Superior temporal gyrus (tissue), 1 donor: ENCODE results near the gene MYD88.
"Not testable (repeated sequence)": the region's sequence is repeated elsewhere in the genome, so short reads cannot be mapped to it uniquely, and the experiment has no call there.

ENCODE experiments used
- DNase-seq: peaks from one replicate; pipeline ENCODE4 v3.0.0-alpha.2; 2016; ENCODE audit errors: extremely low spot score

The MYD88 gene

DNA sequence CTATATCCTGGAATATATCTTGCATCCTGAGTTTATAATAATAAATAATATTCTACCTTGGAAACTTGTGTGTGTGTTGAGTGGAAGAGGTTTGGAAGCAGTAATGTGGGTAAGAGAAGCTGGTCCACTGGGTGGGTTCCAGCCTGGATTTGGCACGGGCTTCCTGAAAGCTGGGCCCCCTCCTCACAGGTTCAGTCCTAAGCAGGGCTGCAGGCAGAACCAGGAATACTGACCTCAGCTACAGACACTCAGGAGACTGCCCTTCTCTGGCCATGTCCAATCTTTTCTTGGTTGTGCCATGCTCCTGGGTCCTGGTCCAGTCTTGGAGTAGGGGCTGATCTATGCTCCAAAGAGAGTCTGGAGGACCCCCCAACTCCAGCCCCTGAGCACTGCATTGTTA lies 4.5 kb downstream of the MYD88 start:
- DNase-seq: no peak

GRCh38 chr3:38143511-38143910 lies 5.0 kb downstream of the MYD88 start:
- DNase-seq: no peak

DNA sequence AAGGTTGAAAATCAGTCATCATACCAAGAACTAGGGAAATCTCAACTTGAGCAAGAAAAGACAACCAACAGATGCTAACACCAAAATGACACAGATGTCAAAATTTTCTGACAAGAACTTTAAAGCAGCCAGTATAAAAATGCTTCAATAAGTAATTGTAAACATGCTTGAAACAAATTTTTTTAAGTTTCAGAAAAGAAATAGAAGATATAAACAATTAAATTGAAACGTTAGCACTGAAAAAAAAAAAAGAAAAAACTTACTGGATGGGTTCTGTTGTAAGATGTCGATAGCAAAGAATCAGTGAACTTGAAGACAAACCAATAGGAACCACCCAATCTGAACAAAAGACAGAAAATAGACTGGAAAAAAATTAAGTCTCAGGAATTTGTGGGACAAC lies 8.0 kb downstream of the MYD88 start:
- DNase-seq: no peak

DNA sequence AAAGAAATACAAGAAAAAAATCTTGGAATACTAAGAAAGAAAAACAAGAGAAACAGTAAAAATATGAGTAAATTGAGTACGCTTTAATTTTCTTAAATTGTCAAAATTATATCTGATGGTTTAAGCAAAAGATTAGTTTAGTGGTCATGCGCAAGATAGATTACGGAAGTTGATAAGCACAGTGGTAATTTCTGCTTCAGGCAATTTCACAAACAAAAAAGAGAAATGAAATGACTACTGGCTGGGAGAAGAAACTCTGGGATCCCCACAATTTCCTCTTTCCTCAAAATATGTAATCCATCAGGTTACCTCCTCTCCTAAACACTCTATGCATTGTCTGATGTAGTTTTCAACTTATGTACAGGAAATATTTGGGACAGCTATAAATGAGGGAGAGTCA lies 9.0 kb downstream of the MYD88 start:
- no peak for DNase-seq

DNA sequence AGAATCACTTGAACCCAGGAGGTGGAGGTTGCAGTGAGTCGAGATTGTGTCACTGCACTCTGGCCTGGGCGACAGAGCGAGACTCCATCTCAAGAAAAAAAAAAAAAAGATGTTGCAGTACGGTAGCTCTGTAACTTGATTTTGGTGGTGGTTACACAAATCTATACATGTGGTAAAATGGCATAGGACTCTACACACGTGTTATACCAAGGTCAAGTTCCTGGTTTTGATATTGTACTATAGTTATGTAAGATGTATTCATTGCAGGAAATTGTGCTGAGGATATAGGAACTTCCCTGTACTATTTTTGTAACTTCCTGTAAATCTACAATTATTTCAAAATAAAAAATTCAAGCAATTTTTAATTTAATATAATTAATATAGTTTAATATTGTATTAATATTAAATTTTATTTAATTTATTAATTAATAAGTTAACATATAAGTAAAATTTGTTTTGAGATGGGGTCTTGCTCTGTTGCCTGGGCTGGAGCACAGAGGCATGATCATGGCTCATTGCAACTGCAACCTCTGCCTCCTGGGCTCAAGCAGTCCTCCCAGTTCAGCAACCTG lies 9.9 kb downstream of the MYD88 start:
- DNase-seq: no peak

DNA sequence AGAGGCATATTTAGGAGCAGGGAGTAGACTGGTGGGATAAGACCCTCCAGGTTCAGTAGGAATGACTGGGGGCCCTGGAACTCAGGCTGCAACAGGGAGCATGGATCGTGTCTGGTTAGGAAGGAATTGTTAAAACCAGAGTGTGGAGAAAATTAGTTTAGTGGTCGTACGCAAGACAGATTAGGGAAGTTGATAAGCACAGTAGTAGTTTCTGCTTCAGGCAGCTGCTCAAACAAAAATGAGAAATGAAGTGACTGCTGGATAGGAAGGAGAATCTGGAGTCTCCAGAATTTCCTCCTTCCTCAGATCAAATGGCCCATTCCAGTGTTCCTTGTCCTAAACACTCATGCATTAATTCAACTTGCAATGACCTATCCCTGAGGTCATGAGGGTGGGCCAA lies 11.2 kb downstream of the MYD88 start:
- no peak for DNase-seq

DNA sequence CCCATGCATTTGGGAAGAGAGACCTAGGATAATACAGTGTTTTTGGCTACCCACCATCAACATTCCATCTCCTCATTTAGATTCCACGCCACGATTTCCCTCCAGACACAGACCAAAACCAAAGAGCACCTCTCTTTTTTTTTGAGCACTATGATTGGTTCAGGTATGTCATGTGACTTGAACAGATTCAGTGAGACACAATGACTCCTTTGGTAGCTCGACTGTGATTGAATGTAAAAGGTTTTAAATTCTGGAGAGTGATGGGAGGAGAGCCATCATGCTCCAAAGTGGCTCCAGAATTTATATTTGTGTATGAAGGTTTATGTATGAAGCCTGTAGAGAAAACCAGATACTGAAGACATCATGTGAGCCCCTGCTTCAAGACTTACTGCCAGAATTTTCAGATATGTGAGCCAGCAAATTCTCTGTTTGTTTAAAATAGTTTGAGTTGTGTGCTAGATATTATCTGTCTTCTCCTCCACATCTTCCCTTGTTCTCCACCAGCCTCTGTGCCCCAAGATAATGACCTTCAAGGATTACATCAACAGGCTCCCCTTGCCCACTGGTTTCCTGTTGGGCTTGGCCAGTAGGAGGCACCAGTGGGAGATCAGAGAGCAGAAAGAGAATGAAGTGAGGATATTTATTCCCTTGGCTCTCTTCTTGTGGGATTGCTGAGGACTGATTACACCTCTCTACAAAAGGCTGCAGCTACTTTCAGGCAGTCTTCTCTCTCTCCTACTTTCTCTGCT lies 12.5 kb downstream of the MYD88 start:
- DNase-seq: no peak

- DNase-seq: no peak
Measured at GRCh38 chr3:38151667-38152265, 13.3 kb downstream of the MYD88 start.

GRCh38 chr3:38152609-38153008 lies 14.1 kb downstream of the MYD88 start:
- DNase-seq: no peak

DNA sequence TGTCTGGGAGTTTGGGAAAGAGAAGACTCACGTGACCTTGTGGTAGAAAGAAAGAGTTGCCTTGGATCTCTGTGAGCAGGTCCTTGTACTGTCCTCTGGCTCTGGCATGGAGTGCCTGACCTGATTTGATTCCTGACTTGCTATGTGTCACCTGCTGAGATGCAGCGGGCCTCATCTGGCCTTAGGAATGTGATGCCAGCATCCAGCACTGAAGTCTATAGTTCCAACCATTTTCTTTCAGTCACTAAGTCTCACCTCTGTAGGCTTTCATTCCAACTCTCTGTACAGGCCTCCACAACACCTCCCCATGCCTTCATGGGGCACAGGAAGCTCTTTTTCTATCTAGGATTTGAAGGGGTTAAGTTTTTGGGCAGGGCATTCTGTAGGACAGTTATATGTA lies 14.8 kb downstream of the MYD88 start:
- no peak for DNase-seq

- DNase-seq: no peak
Measured at GRCh38 chr3:38154033-38154494, 15.6 kb downstream of the MYD88 start.

DNA sequence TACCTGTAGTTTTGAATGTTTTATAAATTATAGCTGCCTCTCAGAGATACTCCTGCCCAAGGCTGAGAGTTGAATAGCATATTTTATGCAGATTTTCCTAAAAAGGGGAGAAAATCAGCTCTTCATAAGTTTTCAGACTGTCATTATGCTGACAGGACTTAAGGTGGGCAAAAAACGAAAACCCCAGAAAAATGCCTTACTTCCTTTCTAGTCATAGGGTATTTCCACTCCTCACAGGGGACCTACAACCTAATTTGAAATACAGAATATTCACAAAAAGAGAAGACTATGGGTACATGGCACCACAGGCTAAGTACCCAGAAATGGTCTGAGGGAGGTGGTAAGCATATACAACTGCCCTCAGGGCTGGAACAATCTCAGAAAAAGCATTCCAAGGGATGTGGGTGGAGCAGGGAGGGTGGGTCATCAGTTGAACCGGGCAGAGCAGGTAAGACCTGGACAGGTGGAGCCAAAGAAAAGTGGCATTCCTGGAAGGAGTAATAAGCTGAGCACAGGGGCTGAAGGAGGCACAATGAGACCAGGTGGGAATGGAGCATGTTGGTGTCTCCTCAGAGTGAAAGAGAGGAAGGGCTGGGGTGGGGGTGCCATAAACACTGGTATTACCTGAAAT lies 16.3 kb downstream of the MYD88 start:
- no peak for DNase-seq

GRCh38 chr3:38155825-38156224 lies 17.4 kb downstream of the MYD88 start:
- DNase-seq: no peak

- DNase-seq: no peak
Measured at GRCh38 chr3:38157117-38157516, 18.7 kb downstream of the MYD88 start.

- no peak for DNase-seq
Measured at GRCh38 chr3:38157595-38157994, 19.1 kb downstream of the MYD88 start.

- DNase-seq: no peak
Measured at GRCh38 chr3:38158472-38158871, 20.0 kb downstream of the MYD88 start.

DNA sequence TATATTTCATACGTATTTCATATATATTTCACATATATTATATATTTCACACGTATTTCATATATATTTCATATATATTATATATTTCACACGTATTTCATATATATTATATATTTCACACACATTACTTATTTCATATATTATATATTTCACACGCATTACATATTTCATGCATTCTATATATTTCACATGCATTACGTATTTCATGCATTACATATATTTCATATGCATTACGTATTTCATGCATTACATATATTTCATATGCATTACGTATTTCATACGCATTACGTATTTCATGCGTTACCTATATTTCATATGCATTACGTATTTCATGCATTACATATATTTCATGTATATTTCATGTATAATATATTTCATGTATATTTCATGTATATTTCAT lies 22.2 kb downstream of the MYD88 start:
- not testable (repeated sequence) for DNase-seq

GRCh38 chr3:38163117-38163840 lies 24.8 kb downstream of the MYD88 start:
- no peak for DNase-seq

GRCh38 chr3:38163841-38164642 lies 25.6 kb downstream of the MYD88 start:
- DNase-seq: no peak

DNA sequence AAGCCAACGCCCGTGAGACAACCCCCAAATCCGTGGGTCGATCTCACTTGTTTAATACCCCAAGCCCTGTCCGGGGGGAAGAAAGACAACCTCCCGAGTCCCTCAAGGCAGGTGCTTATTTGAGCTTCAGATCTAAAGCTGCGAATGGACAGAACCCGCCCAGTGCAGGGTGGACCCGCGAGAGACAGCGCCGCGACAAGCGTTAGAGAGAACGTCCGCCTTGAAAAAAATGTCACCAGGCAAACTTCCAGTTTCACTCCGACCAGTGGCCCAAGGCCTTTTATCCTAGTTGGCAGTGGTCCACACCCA lies 26.1 kb downstream of the MYD88 start:
- DNase-seq: no peak

- peak; percentile 100 for DNase-seq
Measured at GRCh38 chr3:38164952-38165721, 26.7 kb downstream of the MYD88 start, which contains the start of gene OXSR1. OXSR1 (plus strand) TSS chr3:38165537; CDS start chr3:38165877, 340 bp downstream.
